Ishikawa (cell line): Measurements from ENCODE around the gene SPOCK1.

Experiments used
- CEBPB ChIP-seq: IDR thresholded peaks from 2 replicates; pipeline ENCODE4 v1.6.1; 2012
- CREB1 ChIP-seq: IDR thresholded peaks from 2 replicates; pipeline ENCODE4 v1.6.1; 2012; ENCODE audit warnings: low read depth
- EGR1 ChIP-seq: IDR thresholded peaks from 2 replicates; pipeline ENCODE4 v1.6.1; 2012
- EP300 ChIP-seq: IDR thresholded peaks from 2 replicates; pipeline ENCODE4 v1.6.1; 2012; ENCODE audit warnings: borderline replicate concordance
- FOXM1 ChIP-seq: IDR thresholded peaks from 2 replicates; pipeline ENCODE4 v1.6.1; 2012; ENCODE audit warnings: low read depth, borderline replicate concordance
- MAX ChIP-seq: IDR thresholded peaks from 2 replicates; pipeline ENCODE4 v1.6.1; 2012
- NFIC ChIP-seq: IDR thresholded peaks from 2 replicates; pipeline ENCODE4 v1.6.1; 2012
- RAD21 ChIP-seq: IDR thresholded peaks from 2 replicates; pipeline ENCODE4 v1.6.1; 2012; ENCODE audit warnings: low read depth
- REST ChIP-seq: IDR thresholded peaks from 2 replicates; pipeline ENCODE4 v1.6.1; 2012; ENCODE audit warnings: low read depth, mild to moderate bottlenecking
- TAF1 ChIP-seq: IDR thresholded peaks from 2 replicates; pipeline ENCODE4 v1.6.1; 2012; ENCODE audit warnings: low read depth, mild to moderate bottlenecking
- TCF12 ChIP-seq: IDR thresholded peaks from 2 replicates; pipeline ENCODE4 v1.6.1; 2012; ENCODE audit warnings: low read depth
- TEAD4 ChIP-seq: IDR thresholded peaks from 2 replicates; pipeline ENCODE4 v1.6.1; 2012
- YY1 ChIP-seq: IDR thresholded peaks from 2 replicates; pipeline ENCODE4 v1.6.1; 2012; ENCODE audit warnings: low read depth
- ZBTB7A ChIP-seq: IDR thresholded peaks from 2 replicates; pipeline ENCODE4 v1.6.1; 2012; ENCODE audit warnings: low read depth
- TF ChIP-seq, protein P1 (sequence below): IDR thresholded peaks from 2 replicates; pipeline ENCODE4 v1.6.1; 2012

Gene SPOCK1

DNA sequence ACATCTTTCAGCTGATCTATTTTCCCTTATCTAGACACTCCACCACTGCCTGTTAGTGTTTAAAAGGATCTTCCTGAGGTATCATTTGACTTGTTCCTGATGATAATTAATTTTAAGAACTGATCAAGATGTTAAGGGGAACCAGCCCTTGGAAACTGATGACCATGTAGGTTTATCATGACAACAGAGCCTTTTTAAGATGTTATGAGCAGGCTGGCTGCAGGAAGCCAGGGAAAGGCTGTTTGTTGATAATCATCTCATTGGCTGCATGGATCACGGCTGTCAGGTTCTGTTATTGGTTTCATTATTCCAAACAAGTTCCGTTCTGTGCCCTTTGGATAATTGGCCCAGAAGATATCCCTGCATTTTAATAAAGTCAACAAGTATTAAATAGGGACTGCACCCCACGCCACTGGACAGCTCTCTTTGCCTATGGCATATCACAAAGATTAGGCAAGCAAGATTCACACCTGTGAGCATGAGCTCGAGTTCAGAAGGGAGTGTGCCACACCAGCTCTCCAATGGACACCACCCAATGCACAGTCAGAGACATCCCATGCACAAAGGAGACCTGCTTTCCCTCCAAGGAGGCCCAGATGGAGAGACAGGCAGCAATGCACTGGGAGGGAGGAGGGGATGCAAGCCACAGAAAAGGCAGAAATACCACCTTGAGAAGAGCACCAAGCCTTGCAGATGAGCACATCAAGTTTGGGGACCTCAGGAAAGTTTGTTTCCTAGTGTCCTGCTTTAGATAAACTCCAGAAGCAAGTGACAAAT, 88.7 kb downstream of the SPOCK1 start:
- TF ChIP-seq TCF12: no peak
- TF ChIP-seq CEBPB: no peak
- TF ChIP-seq REST: no peak
- TF ChIP-seq NFIC: no peak
- no peak for TF ChIP-seq ZBTB7A
- TF ChIP-seq CREB1: no peak
- TF ChIP-seq TAF1: no peak
- no peak for TF ChIP-seq RAD21
- TF ChIP-seq EGR1: no peak

DNA sequence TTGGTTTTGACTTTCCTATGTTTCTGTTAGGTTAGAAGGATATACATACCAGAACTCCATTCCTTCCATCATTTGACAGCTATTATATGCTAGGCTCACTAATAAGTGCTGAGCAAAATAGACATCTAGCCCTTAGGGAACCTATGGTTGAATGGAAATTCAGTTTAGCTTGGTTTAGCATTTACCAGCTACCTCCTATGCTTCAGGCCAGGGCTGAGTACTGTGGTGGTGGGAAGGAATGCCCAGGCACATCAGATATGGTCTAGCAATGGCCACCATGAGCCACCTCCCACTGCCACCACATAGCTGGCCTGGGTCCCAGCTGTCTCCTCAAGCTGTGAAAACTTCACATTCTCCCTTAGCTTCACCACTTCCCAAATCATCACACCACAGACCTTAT, 89.4 kb downstream of the SPOCK1 start:
- TF ChIP-seq CREB1 (no peak), NFIC (no peak), TAF1 (no peak), YY1 (no peak), TCF12 (no peak), EGR1 (no peak), RAD21 (no peak), FOXM1 (no peak), REST (no peak), ZBTB7A (no peak), CEBPB (no peak), MAX (no peak), TEAD4 (no peak), EP300 (no peak)
- TF ChIP-seq, protein P1, sequence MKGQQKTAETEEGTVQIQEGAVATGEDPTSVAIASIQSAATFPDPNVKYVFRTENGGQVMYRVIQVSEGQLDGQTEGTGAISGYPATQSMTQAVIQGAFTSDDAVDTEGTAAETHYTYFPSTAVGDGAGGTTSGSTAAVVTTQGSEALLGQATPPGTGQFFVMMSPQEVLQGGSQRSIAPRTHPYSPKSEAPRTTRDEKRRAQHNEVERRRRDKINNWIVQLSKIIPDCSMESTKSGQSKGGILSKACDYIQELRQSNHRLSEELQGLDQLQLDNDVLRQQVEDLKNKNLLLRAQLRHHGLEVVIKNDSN: no peak

- TF ChIP-seq CREB1: no peak
- TF ChIP-seq RAD21: no peak
- TF ChIP-seq TAF1: no peak
- TF ChIP-seq TCF12: no peak
- TF ChIP-seq TEAD4: no peak
- no peak for TF ChIP-seq YY1
- no peak for TF ChIP-seq FOXM1
- no peak for TF ChIP-seq MAX
- no peak for TF ChIP-seq NFIC
- TF ChIP-seq, protein P1: no peak
- no peak for TF ChIP-seq EP300
- TF ChIP-seq ZBTB7A: no peak
- TF ChIP-seq CEBPB: no peak
- TF ChIP-seq EGR1: no peak
- no peak for TF ChIP-seq REST
Measured at GRCh38 chr5:137407090-137407489, 92.0 kb downstream of the SPOCK1 start.

DNA sequence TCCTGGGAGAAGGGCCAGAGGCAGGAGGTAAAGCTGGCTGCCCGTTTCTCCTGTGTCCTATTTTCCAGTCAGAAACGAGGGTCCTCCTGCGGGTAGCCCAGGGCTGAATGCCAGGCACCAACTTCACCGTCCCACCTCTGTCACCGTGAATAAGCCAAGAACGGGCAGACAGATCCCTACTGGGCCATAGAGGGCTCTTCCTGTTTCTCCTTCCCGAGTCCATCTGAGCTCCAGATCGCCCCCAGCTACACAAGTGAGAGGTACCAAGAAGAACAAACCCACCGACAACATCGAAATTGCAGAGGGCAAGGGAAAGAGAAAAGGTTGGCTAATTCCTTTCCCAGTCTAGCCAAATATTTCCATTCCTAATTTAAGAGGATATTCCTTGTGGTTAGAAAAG, 93.7 kb downstream of the SPOCK1 start:
- TF ChIP-seq FOXM1 (no peak), NFIC (no peak), ZBTB7A (no peak), EGR1 (no peak), MAX (no peak), REST (no peak), CEBPB (no peak), TEAD4 (no peak), YY1 (no peak), CREB1 (no peak), RAD21 (no peak), EP300 (no peak), TAF1 (no peak), TCF12 (no peak)
- TF ChIP-seq, protein P1: no peak
